Left hindlimb (tissue), 1 donor: ENCODE data around the gene USP15.

Experiments used
- DNase-seq: peaks from one replicate; pipeline ENCODE4 v3.0.0-alpha.2; 2018

The USP15 gene

DNA sequence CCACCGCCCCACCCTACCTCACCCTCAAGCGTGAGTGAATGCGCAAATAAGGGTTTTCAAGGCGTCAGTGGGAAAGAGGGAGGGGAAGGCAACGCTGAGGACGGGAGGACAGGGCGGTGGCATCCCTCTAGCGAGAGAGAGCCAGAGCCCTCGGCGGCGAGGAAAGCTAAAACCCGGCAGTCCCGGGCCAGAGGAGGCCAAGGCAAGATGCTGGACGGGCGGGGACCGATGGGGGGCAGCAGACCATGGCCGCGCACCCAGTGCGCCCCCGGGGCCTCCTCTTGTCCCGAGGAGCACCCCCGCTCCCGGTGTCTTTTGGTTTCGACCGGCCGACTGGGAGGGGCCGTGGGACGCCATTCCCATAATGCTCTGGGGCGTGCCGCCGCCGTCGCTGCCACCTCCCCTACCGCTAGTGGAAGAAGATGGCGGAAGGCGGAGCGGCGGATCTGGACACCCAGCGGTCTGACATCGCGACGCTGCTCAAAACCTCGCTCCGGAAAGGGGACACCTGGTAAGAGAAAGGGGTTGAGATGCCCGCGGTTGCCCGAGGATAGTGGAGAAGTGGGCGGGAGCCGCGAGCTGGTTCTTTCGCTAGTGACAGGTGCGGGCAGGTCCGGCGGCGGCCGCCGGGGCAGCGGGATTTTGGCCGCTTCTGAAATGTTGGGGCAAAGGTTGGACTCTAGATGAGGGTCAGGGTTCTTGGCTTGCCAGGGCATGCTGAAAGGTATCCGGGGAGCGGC lies at the start of gene USP15:
USP15 (plus strand) TSS at position 412 of the 740 bp plus-strand sequence; CDS start at position 423, 11 bp downstream.
- DNase-seq = peak; percentile 98

DNA sequence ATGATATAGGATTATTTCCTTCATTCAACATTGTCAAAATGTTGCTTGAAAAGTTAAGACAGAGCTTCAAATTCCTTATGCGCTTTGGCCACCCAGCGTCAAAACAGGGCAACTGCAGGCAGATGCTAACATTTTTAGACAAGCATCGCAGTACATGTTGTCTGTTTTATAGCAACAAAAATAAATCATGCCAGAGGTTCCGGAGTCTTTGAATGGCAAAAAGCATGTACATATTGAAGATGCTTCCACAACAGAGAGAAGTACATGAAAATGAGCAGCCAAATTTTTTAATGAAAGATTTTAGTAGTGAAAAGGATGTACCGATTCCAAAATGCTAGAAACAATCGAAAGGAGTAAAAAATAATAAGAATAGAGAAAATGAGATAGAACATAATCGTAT lies 49.8 kb upstream of the USP15 start:
- DNase-seq = no peak

DNA sequence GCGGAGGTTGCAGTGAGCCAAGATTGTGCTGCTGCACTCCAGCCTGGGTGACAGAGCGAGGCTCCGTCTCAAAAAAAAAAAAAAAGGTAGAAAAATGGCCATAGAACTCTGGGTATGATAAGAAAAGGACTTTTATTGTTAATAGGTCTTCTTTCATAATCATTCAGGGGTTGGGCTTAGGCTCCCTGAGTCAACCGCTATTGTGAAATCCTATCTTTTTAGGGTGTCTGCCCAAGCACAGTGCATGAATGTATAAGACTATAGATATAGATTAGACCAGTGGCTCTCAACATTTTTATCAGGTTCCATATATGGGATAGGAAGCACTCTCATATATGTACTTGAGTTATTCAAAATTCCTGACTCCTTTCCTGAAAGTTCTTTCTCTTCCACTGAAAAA lies 48.7 kb upstream of the USP15 start:
- no peak for DNase-seq

DNA sequence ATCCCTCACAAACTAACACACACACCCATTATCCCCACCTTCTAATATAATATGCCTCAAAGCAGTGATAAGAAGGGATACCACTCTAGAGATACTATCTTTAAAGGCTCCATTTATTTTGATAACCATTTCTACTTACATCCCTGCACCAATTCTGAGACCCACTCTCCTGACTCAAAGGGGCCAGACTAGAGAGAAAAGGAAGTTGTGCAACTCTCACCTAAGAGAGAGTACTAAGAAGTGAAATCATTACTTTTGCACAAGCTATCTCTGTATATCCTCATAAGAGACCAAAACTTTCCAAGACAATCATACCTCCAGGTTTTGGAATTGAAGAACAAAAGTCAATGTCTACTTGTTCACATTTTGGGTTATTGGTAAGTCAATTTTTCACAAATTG lies 45.4 kb upstream of the USP15 start:
- no peak for DNase-seq

DNA sequence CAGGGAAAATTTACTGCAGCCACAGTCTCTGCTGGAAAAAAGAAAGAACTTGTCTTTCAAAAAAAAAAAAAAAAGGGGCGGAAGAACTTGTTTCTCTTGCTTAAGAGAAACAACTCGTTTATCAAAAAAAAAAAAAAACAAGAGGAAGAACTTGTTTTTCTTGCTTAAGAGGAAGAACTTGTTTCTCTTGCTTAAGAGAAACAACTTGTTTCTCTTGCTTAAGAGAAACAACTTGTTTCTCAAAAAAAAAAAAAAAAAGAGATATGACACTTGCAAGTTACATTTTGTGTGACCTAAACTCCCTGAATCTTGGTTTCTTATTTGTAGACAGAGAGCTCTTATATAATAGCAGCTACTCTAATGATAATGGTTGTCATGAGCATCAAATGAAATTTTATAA lies 44.7 kb upstream of the USP15 start:
- DNase-seq = no peak

DNA sequence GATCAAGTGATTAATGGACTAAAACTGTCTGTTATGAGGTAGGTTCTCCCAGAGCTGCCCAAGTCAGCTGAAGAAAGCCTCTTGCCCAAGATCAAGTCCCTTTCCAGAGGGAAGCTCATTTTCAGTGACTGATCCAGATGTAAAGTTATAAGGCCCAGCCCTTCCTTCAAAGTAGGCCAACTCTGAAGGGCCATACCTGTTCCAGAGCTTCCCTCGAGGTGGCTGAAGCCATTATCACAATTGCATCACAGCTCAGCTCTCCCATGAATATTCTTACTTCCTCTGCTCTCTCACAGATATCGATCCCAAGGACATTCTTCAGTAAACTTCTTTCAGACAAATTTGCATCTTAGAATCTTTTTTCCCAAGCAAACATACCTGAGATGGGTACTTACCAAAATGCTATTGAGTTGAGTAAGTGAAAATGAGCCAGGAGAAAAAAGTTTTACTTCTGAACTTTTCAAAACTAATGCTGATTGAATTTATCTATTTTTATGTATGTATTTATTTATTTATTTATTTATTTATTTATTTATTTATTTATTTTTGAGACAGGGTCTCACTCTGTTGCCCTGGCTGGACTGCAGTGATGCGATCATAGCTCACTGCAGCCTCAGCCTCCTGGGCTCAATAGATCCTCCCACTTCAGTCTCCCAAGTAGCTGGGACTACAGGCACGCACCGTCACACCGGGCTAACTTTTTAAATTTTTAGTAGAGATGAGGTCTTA lies 42.6 kb upstream of the USP15 start:
- DNase-seq = no peak

DNA sequence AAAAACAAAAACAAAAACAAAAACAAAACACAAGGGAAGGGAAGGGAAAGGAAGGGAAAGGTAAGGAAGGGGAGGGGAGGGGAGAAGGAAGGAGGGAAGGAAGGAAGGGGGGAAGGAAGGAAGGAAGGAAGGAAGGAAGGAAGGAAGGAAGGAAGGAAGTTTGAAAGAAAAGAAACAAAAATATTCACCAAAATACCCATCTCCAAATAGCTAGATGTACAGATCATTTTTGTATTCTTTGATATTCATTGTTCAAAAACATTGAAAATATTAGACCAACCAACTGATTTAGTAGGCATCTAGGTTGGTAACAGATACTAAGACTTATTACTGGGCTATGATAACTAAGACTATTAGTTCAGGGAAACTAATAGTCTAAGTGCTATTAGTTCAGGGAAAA lies 39.1 kb upstream of the USP15 start:
- no peak for DNase-seq

DNA sequence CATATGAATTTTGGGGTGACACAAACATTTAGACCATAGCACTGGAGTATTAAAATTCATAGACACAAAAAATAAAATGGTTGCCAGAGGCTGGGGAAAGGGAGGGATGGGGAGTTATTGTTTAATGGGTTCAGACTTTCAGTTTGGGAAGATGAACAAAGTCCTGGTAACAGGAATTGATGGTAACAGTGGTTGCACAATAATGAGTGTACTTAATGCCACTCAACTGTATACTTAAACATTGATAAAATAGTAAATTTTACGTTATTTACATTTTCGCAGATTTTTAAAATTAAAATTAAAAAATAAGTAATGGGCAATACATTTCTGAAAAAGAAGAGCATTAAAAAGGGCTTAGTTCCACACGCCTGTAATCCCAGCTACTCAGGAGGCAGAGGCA lies 35.6 kb upstream of the USP15 start:
- no peak for DNase-seq

DNA sequence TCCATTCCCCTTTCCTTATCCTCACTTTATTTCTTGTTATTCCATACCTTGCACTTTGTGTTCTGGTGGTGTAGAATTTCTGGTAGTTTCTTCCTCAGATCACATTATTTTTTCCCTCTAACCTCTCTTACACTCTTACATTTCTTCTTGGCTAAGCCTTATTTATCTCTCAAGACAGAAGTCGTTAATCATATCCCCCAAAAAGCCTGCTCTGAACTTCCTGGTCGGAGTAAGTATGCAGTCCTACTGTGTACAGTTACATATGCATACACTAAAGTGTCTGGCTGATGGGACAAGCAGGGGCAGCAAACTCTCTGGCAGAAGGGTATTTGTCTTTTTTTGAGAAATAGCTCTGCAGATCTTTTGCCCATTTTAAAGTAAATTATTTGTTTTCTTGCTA lies 33.1 kb upstream of the USP15 start:
- no peak for DNase-seq

DNA sequence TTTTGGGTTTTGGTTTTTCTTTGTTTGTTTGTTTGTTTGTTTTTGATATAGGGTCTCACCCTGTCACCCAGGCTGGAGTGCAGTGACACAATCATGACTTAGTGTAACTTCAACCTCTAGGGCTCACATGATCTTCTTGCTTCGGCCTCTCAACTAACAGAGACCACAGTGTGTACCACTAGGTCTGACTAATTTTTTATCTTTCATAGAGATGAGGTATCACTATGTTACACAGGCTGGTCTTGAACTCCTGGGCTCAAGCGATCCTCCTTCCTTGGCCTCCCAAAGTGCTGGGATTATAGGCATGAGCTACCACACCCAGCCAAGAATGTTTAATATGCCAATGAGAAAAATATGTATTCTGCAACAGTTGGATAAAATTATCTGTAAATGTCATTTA lies 29.6 kb upstream of the USP15 start:
- DNase-seq = no peak

DNA sequence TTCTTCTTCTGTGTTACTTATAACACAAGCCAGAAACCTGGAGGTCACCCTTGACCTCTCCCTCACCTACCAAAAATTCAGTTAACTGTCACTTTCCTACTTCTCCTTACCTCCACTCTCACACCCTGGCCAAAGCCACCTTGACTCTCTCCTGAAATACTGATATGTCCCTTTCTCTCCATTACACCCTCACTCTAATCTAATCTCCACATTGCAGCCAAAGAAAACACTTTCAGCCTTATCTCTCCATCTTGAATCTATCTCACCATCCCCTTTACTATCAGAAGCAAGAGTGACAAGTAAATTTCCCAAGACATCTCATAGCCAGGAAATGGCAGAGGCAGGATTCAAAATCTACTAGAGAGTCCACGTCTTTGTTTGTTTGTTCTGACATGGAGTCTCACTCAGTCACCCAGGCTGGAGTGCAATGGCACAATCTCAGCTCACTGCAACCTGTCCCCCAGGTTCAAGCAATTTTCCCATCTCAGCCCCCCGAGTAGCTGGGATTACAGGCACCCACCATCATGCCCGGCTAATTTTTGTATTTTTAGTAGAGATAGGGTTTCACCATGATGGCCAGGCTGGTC lies 28.0 kb upstream of the USP15 start:
- no peak for DNase-seq

DNA sequence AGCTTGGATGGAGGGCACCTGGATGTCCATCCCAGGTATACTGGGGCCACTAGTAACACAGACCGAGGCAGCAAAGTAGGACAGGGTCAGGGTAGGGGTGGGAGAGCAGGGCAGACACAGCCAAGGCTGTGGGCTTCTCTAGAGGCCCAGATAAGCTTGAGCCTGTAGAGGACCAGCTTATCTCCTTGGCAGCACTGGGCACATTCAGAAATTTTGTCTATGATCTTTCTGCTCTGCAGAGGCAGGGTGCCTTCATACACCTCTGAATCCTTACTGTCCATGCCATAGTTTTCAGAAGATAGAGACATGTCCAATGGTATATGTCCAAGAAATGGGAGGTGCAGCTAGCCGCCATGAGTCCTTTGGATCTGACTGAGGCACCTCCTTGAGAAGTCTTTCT lies 26.4 kb upstream of the USP15 start:
- no peak for DNase-seq

DNA sequence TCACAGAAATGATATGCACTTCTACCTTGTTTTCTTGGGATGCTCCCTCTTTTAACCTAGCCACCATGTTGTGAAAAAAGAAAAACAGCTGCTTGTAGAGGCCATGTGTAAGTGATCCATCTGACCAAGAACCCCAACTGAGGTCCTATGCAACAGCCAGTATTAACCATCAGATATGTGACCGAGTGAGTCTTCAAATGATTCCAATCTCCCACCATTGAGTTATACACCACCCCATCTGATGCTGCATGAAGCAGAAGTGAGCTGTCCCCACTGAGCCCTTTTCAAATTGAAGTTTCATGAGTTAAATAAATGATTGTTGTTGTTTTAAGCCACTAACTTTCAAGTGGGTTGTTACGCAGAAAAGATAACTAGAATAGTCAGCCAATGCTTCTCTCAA lies 20.6 kb upstream of the USP15 start:
- DNase-seq = no peak

DNA sequence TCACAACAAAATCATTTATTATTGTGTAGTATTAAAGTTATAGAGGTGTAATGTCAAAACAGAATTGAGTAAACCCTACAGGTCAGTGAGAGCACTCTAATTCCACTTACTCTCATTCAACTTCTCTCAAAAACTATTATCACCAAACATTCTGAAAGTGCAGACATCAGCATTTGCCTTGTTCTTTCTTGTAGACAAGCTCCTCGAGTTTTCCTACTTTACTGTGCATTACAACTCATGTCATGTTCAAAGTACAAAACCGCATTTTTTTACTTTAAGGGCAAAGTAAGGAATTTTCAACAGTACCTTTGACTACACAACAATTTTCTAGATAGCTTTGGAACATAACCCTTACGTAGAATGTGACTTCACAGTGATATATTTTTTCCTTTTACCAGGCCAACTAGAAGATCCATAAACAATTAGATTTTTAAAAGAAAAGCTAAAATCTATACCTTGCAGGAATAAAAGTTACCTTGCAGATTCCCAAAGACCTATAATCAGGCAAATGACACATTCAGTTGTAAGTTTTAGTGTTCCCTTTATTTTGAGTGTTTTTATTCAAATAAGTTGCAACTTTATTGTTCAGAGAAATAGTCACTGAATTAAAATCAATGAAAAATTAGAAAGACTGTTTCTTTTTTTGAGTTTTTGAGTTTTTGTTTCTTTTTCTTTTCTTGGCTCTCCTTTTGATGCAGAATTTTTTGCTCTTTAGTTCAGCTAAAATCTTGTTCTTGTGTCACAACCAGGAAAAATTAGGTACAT lies 12.7 kb upstream of the USP15 start:
- DNase-seq = no peak

DNA sequence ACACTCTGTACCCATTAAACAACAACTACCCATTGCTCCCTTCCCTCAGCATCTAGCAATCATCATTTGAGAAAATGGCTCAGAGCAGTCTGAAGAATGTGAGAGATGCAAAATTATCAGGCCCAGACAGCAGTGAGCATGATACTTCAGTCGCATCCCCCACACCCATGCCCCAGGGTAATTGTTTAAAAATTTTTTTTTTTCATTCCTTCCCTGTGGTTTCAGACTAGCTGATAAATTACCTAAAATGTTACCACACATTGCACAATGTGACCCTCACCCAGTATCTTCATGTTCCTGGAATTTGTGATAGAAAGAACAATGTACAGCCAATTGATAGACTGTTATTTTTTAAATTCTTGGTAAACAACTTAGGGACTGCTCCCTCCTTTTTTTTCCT lies 11.3 kb upstream of the USP15 start:
- no peak for DNase-seq

DNA sequence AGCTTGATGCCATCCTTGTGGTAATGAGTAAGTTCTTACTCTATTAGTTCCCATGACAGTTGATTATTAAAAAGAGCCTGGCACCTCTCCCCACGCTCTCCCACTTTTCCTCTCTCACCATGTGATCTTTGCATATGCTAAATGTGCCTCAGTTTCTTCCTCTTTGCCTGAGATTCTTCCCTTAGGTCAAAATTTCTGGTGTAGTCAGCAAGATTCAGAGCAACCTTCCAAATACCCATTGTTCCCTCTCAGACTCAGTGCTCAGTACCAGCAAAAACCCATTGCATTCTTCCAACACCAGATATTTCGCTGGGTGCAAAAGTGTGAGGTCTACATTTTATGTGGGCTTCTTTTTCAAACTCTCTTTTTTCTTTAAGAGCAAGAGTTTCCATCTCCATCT lies 10.8 kb upstream of the USP15 start:
- DNase-seq = no peak

DNA sequence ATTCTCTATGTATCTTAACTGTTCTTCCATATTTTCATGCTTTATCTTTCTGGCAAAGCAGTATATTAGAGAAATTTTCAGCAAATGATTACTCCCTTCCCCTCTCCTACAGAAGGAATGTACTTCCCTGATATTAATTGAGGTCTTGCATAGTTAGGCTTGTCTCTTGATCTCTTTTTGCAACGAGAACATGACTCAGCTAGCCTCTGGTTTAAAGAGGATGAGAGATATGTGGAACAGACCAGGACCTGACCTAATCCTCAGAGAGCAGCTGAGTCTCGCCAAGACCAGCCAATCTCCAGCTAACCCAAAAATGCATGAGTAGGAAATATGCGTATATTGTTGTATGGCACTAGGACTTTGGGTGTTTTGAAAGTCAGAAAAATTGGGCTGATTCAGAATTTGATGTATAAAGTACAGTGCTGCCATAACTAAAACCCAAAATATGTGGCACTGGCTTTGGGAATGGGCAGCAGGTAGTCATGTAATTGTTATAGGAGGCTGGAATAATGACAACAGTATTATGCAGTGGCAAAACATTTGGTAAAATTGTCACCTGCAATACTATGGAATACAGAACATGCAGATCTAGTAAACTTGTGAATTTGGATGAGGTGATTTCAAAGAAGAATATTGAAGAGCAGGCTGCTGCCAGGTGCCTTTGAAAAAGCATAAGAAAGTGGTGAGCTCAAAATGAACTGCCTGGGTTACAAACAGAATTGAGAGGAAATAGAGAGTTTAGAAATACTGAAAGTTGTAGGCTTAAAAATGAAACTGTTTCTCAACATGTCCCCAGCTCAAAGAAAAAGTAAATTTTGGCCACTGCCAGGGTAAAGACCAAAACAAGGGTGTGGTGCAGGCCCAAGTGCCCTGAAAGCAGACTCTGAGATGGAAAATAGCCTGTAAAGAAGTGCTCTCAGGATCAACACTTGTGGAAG lies 9.3 kb upstream of the USP15 start:
- DNase-seq = no peak

DNA sequence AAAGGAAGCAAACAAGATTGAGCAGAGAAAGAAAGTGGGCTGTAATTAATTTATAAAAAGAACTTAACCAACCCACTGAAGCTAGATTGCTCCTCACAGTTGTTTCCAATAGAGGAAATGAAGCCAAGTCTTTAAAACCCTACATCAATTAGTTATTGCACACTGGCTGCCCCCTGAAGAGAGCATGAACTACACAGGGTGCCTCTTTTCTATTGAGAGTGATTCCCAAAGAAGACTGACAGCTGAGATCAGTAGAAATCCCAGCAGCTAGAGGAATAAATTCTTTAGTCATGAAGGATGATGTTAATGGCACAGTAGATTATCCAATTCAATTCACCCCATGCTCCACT lies 8.6 kb upstream of the USP15 start:
- no peak for DNase-seq

DNA sequence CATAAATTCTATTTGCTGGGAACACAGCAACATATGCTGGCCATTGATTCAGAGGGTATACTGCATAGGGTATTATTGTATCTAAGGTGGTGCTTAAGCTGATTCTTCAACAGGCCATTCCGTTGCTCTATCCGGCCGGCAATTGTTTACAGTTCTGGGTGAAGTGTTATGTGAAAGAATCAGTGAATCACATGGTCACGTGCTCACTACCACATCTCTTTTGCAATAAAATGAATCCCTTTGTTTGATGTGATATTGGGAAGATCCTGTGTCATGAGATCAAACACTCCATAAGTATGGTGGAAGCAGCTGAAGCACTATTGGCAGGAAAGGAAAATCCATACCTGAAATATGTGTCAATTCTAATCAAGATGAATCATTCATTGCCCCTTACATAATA lies 7.6 kb upstream of the USP15 start:
- no peak for DNase-seq

DNA sequence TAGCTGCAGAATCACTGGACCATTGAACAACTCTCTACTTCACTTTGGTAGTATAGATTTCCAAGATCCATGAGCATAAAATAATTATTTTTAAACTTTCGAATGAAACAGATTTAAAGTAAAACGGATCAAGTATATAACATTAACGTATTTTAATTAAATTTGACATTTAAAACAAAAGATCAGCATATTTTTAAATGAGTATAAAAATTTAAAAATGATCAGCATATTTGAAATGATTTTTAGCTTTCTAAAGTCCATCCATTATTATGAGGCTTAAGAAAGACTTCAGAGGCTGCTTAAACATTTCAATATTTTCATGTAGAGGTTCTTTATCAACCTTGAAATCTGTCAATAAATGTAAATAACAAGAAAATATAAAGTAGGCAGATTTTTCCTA lies 5.2 kb upstream of the USP15 start:
- no peak for DNase-seq

DNA sequence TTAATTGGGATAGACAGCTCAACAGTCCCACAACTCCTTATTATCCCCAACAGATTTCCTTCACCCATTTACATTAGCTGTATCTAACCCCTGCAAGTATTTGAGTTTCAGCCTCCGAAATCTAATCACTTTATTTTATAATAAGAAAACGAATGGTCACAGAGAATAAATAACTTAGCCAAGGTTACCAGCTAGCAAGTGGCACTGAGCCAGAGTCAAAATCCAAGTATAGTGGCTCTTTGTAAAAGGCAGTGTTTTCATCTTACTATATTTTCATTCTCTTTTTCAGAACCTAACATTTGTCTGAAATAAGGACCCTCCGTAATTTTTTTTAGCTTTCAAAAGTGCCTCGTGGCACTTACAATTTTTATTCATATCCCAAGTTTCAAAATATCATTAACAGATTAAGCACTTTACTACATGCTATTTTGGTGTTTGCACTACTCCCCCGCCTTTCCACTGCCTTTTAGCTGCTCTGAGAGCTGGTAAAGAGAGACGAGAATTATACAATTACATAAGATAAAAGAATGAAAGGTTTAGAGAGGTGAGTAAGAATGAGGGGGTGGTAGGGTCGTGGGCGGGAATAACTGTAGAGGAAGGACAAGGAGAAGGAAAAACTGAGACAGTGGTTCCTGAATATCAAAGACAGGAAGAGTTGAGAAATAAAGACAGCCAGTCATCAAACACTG lies 3.7 kb upstream of the USP15 start:
- no peak for DNase-seq

DNA sequence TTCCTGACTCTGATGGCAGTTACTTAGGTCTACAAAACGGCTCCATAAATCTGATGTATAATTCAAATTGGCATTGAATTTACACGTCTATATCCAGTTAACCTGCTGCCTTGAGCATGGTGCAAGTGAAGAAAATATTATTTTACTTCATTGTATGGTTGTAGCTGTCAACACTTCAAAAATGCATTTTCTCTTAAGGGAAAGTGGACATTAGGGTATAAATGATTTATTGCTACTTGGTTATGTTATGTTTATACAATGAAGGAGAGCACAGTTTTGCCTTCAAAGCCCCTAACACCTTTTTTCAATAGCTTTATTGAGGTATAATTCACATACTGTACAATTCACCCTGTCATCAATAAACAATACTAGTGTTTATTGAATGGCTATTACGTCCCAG lies 2.0 kb upstream of the USP15 start:
- DNase-seq = no peak
